Smooth muscle cell of the brain vasculature (primary cell): ENCODE results near the gene BABAM2.
A peak's percentile ranks its signal among the peaks of the same experiment; 100 is the strongest.
"Not testable (repeated sequence)": the region's sequence is repeated elsewhere in the genome, so short reads cannot be mapped to it uniquely, and the experiment has no call there.

Experiments used
- DNase-seq: peaks from one replicate; pipeline ENCODE4 v3.0.0-alpha.2; 2012; ENCODE audit warnings: low read depth, low spot score

BABAM2 gene

DNA sequence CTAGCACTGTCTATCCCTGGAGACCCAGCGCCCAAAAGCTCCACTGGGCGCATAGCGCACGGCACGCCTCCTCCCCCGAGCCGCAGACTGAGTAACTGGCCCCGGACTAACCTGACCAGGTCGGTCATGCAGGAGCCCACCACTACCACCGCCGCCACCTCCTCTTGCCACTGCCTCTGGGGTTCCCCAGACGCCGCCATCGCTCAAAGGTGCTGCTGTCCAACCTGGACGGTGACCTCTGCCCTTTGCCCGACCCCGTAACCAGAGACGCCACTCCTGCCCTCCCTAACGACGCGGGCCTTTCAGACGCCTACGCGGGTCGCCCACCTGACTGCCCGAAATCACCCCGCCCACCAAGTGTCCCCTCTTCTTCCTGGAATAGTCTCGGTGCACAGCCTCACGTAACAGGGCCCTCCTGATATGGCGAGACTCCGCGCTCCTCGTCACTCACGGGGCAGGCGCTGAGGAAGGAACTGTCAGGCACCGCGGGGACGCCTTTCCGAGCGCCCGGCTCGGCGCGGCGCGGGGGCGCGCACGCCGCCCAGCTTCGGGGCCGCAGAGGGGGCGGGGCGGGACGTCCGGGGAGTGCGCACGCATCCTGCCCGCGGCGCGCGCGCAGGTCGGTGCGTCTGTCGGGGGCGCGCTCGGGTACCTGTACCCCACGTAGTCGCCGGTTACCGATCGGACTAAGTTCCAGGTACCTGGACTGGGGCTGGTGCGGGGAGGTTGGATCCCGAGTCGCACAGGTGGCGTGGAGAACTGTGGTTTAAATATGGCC lies at the start of gene BABAM2, which contains the start of gene RBKS:
Gene BABAM2, plus strand, starts transcription at position 584 of the 778 bp plus-strand sequence. CDS start 3,828 bp downstream, outside the sequence.
Gene RBKS, minus strand, starts transcription at position 242 of the 778 bp plus-strand sequence. Its CDS starts 42 bp downstream, at position 200.
- peak; percentile 59 for DNase-seq

DNA sequence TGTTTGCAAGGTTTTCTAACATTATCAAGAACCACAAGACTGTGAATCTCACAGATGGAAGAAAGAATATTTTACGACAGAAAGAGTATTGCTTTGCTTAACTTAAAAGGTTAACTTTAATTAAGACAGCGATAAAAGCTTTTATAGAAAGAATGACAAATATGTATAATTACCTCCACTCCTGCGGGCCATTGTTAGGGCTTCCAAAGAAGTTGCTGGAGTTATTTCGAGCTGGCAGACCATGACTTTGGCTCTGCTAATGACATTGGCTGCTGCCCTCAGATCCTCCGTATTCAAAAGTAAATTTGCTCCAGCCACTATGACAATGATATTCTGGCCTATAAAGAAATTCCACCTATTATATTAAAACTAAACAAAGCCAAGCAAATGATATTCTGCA lies 47.6 kb upstream of the BABAM2 start:
- DNase-seq: no peak

DNA sequence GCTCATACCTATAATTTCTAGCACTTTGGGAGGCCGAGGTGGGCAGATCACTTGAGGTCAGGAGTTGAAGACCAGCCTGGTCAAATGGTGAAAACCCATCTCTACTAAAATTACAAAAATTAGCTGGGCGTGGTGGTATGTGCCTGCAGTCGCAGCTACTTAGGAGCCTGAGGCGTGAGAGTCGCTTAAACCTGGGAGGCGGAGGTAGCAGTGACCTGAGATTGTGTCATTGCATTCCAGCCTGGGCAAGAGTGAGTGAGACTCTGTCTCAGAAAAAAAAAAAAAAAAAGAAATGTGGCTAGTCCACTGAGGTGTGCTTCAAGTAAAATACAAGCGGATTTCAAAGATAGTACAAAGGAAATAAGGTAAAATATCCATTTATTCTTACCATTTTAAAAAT lies 46.5 kb upstream of the BABAM2 start:
- no peak for DNase-seq

DNA sequence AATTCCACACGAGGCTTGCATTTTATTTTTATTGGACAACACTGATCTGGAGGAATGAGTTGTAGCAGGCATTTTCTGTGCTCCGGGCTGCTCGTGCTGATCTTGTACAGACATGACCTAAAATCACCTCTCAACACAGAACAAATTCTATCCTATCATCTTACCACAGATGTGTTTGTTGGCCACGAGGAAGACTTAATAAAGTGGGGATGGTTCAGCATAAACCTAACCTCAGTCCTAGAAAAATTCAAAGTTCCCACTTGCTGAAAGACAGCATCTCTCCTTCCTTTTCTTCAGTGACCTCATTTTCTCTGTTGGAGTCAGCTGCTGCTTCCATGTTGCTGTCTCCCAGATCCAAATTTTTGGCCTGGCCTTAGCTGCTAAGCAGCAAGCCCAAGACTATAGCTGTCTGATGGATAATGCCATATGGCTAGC lies 45.7 kb upstream of the BABAM2 start:
- DNase-seq: peak; percentile 7

DNA sequence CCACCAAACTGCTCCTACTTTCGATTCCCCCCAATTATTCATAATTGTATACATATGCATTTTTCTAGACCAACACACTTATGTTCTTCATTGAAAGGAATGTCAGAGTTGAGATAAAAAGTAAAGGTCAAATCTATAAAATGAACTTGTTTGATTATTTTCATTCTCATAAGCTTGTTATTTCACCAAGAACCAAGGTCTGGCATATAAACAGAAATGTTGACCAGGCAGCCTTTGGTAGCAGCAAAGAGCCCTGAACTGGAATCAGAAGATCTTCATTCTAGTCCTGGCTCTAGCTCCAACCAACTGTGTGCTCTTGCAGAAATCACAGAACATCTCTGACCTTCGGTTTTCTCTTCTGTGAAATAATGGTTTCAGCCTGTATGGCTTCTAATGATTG lies 43.2 kb upstream of the BABAM2 start:
- DNase-seq: no peak

DNA sequence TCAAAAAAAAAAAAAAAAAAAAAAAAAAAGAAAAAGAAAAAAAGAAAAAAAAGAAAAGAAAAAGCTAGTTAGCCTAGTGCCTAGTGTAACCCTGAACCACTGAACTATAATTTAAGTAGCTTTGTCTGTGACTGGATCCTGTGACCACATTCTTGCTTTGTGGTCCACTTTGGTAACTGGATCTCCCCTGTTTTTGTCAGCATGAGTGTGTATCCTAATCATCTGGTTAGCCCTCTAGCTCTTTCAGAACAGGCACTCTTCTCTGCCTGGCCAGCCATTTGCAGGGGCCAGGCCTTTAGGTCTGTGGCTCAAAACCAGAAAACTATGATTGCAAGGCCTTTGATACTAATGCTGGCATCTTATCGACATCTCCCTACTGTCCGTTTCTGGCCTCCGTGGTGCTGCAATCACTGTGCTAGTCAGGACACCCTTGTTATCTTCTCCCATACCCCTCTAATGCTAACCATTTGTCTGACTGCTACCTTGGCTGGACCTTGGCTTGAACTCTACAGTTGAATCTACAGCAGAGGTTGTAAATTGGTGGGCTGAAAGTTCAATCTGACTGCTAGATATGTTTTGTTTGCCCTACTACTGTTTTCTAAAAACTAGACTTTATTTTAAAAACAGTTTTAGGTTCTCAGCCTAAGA lies 40.8 kb upstream of the BABAM2 start:
- DNase-seq: no peak

DNA sequence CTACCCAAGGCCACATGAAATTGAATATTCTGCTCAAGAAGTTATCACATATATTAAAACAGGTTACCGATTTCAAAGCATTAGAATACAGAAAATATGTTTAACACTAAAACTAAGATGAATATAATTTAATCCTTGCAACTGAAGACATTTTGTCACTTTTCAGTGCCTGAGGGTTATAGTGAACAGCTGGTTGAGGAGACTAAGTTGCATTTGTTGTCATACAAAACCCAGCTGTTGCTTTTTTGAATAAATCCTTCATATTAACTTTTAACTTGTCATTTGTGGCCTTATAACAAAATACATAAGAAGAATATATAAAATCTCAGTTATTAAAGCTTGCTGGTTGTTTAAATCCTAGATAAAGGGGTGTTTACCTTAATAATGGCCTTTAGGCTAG lies 37.8 kb upstream of the BABAM2 start:
- no peak for DNase-seq

DNA sequence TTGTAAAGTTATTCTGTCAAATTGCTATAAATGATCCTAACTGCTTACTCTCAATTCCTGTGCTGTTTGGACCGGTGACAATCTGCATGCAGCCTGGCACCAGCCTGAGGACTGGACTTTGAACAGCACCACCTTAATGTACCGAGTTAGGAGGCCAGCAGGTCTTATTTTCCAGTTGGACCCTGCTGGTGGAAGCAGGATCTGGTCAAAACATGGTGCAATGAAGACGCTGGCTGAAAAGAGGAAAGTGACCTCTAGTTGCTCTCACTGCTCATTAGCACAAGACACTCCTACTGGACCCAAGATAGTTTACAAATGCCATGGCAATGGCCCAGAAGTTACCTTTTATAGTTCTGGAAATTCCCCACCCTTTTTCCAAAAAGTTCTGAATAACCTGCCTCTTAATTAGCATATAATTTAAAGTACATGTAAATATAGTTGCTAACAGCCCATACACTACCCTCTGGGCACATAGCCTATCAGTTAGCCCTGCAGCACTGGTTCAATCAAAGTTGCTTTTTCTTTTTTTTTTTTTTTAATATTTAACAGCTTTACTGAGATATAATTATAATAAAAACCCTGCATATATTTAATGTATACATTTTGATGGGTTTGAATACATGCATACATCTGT lies 36.2 kb upstream of the BABAM2 start:
- no peak for DNase-seq

DNA sequence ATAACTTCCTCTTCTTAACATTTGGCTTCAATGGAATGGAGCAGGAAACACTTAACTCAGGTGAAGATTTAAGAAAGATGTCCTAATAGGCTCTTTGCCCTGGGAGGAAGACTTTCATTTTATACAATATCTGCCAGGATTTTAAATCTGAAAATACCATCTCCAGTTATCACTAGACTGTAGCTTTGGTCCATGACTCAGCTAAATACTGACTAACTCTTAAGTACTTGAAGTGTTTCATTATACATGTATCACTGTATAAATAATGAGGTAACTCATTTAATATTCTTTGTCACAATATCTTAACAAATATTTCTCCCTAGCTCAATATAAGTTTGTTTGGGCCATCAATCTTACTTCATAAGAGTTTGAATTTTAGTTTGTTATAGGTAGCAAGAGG lies 35.1 kb upstream of the BABAM2 start:
- DNase-seq: no peak

DNA sequence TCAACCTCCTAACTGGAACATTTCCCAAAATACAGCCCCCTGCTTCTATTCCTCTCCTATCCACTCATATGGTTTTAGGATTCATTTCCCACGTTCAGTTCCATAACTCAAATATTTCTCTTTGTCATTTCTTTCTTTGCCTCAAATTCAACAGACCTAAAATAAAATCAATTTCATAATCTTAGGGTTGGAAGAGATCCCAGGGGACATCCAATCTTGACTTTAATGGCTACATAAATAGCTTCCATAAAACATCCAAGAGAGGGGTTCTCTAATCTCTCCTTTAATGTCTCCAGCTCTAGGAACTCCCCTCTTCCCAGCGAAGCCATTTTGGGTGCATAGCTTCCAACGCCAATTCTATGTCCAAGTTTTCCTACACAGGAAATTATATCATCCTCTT lies 34.1 kb upstream of the BABAM2 start:
- DNase-seq: no peak

DNA sequence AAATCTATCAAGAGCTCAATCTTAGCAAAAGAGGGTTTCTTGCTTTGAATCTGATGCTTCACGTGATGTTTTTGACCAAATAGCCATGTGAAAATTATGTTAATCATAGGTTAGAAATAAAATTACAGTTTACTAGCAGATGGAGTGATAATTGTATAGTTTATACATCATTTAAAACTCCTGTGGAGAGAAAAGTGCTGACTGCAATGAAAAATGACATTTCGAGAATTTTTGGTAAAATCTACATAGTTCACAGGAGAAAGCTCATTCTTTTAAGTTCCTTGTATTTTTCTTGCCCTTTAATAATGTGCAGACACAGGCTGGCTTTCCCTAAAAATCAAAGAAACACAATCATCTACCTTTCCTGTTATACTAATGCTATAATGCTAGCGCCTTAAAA lies 33.6 kb upstream of the BABAM2 start:
- no peak for DNase-seq

DNA sequence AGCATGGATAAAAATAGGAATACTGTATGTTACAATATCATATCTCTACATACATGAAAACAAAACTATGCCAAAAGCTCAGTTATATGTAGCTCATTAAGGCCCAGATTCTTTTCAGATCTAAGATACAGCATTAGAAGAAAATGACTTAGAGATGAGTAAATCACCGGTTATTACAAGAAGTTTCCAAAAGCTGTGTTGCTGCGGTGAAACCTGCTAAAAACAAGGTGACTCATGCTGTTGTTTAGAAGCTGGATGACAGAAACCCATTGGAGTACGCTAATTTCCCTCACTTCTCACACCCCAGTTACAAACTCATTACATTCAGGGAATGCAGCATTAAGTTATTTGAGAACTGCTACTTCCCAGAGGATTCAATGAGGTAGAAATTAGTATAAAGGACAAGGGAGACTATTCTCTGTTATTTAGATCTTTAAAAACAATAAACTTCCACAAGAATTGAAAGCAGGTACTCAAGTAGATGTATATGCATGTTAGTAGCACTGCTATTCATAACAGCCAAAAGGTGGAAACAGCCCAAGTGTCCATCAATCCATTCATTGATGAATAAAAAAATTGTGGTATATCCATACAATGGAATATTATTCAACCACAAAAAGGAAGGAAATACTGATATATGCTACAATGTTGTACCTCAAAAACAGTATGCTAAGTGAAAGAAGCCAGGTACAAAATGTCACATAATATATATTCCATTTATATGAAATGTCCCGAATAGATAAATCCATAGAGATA lies 32.9 kb upstream of the BABAM2 start:
- DNase-seq: no peak

DNA sequence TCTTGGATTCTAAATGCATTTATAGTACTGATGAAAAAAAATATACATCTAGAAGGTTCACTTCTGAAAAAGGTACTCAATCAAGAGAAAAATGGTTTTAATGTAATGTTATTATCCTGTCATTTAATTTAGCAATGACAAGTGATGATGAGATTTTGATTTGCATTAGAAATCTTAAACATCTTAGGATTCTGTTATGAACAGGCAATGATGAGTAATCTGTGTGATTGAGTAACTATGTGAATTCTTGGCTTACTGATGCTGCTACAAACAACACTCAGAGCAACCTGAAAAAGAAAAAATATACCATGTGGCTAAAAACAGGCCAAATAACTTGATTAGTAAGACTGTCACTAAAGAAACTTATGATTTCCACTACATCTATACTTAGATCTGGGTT lies 30.4 kb upstream of the BABAM2 start:
- DNase-seq: no peak

DNA sequence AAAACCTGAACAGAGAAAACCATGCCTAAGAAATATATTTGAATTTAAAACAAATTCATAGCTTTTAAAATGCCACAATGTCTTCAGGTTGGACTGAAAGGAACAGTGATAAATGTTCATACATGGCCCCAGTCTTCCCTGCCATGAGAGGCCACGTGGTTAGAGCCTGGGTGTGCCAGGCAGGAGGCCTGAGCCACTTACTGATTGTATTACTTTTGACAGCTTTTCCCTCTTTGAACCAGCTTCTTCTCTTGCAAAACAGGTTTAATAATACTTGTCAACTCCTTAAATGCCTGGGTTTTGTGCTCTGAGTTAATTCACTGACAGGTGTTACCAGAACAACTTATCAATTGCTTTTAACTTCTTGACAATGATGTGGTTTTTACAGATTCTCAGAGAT lies 27.4 kb upstream of the BABAM2 start:
- DNase-seq: no peak

DNA sequence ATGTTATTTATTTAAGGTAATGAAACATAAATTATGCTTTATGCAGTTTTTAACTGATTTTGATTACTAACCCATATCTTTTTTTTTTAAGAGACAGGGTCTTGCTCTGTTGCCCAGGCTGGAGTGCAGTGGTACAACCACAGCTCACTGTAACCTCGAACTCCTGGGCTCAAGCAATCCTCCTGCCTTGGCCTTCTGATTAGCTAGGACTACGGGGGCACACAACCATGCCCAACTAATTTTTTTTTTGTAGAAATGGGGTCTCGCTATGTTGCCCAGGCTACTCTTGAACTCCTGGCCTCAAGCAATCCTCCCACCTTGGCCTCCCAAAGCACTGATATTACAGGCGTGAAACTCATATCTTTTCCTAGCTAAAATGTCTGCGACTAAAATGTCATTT lies 26.6 kb upstream of the BABAM2 start:
- DNase-seq: not testable (repeated sequence)

DNA sequence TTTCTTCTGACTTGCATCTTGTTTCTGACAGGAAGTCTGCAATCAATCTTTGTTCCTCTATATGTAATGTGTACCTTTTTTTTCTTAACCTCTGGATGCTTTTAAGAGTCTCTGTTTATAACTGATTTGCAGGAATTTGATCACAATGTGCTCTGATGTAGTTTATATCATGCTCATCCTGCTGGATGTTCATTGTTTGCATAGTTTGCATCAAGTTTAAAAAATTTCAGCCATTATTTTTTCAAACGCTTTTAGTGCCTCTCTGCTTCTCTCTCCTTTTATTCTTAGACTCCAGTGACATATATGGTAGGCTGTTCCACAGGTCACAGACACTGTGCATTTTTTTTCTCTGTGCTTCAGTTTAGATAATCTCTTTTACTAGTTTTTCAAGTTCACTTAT lies 24.3 kb upstream of the BABAM2 start:
- no peak for DNase-seq

DNA sequence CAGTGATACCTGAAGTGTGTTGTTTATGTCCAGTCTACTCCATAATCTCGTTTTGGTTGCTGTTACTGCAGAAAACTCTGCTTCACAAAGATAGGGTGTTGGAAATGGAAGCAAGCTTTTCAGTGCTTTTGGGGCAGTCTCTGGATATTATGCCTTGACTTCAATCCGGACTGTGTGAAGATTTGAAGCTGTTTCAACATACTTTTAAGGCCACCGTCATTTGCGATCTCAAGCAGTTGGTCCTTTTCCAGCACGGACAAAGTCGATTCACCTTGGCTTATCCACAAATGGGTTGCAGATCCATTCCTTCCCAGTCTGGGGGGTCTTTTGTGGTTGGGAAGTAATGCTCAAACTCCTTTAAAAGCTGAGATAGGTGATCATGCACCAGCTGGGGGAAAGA lies 20.8 kb upstream of the BABAM2 start:
- no peak for DNase-seq

DNA sequence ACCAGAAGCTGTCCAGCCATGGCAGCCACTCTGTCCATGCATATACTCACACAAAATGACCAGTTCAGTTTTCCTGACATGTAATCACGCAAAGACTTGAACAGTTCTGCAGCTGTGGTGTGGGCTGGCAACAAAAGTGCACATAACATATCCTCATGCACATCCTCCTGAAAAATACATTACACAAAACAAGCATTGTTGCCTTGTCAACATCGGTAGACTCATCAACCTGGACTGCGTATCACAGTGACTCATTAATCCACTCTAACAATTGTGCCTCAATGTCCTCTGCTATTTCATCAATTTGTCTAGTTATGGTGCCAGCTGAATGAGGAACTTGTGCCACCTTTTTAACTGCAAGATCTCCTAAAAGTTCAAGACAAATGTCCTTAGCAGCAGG lies 19.8 kb upstream of the BABAM2 start:
- DNase-seq: no peak

DNA sequence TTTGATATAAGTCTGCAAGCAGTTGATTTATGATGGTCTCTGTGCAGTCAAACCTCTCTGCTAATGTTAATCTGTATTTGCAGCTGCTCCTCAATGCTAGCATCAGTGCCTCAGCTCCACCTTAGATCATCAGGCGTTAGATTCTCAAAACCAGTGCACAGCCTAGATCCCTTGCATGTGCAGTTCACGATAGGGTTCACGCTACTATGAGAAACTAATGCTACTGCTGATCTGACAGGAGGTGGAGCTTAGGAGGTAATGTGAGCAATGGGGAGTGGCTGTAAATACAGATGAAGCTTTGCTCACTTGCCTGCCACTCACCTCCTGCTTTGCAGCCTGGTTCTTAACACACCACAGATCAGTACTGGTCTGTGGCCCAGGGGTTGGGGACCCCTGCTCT lies 18.7 kb upstream of the BABAM2 start:
- DNase-seq: no peak

DNA sequence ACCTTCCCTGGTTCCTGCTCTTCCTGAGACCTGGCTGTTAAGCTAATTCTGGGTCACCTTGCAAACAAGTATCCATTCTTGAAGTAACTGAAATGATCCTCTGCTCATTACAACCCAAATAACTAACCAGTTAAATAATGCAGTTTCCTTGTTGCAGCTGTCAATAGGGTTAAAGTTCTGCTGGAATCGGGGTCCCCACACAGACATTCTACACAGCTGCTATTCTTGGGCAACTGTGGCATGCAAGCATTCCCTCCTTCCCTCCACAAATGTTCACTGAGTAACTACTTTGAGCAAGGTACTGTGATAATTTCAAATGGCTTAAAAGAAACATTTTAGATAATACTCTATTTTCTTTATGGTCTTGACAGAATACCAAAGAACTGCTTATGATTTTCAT lies 17.4 kb upstream of the BABAM2 start:
- no peak for DNase-seq

DNA sequence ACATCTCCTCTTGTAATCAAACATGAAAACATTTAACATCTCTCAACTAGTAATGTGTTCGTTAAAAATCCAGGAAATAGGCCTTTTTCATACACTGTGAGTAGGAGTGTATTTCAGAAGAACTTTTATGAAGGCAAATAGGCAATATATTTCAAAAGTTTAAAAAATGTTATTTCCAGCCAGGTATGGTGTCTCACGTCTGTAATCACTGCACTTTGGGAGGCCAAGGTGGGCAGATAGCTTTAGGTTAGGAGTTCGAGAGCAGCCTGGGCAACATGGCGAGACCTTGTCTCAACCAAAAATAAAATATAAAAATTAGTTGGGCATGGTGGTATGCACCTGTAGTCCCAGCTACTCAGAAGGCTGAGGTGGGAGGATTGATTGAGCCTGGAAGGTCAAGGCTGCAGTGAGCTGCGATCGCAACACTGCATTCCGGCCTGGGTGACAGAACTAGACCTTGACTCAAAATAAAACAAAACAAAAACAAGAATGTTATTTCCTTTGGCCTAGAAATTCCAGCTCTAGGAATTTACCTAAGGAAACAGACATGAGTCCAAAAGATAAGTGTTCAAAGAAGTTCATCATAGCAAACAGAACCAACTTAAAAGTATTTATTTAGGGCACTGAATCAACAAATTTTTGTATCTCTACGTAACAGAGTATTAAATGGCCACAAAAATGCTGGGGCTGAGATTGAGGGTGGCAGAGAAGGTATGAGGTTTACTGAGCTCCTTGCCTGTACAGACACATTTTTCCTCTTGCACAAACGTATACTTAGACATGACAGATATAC lies 15.2 kb upstream of the BABAM2 start:
- DNase-seq: no peak
